ENCODE measurements around the gene BCAR3.

BCAR3 gene

GRCh38 chr1:93710499-93711453 is 29.1 kb upstream of the BCAR3 start:
- Histone ChIP-seq H2BK12ac (ENCODE audit: low read length) (no peak overlapping the region), H3K36me3 (replicated peaks in 1 of 2; ENCODE audit: control insufficient read depth in 2 of 2, insufficient read depth in 2 of 2, low read length in 2 of 2) (no peaks in the 10 kb centered on the region), H3K4me3 (ENCODE audit: low read length in 2 of 2) (no peak overlapping the region), H3K14ac (ENCODE audit: low read length) (no peak overlapping the region), H4K91ac (ENCODE audit: low read depth, low read length, poor library complexity) (no peak overlapping the region), H3K9me3 (replicated peaks in 1 of 2; ENCODE audit: control insufficient read depth in 2 of 2, insufficient read depth in 1 of 2, low read depth in 1 of 2, low read length in 2 of 2) (no peaks in the 10 kb centered on the region), H3K4me1 (ENCODE audit: control insufficient read depth in 2 of 2, insufficient read depth in 1 of 2, low read depth in 1 of 2, low read length in 2 of 2) (peaks cover 15 to 16% of the 10 kb centered on the region in 2 donors), H4K8ac (ENCODE audit: low read depth, low read length) (no peak overlapping the region), H2AFZ (ENCODE audit: low read length) (no peak overlapping the region), H3K79me1 (ENCODE audit: low read depth, low read length) (no peaks in the 10 kb centered on the region), H3K9ac (ENCODE audit: low read depth, low read length, poor library complexity) (no peak overlapping the region), H3K4me2 (ENCODE audit: insufficient read depth, low read length, poor library complexity, severe bottlenecking) (no peak overlapping the region), H3K4ac (ENCODE audit: low read length) (no peak overlapping the region), H3K23ac (ENCODE audit: low read depth, low read length, poor library complexity) (no peak overlapping the region), H2BK15ac (ENCODE audit: low read length) (peak overlapping the region; percentile 28), H3K27me3 (ENCODE audit: control insufficient read depth in 3 of 3, insufficient read depth in 3 of 3, low read depth in 1 of 3, low read length in 3 of 3) (peaks cover 0 to under 1% (median 0%) of the 10 kb centered on the region in 3 experiments), H3K18ac (ENCODE audit: low read length) (no peak overlapping the region), H2BK120ac (ENCODE audit: low read depth, low read length) (no peak overlapping the region), H2BK5ac (ENCODE audit: low read length) (no peak overlapping the region), H2AK5ac (ENCODE audit: low read depth, low read length) (peak overlapping the region; percentile 81), H3K27ac (replicated peaks; ENCODE audit: low read length) (no peak overlapping the region)
- WGBS, 2 donors (ENCODE audit: extremely low coverage in 2 of 2, insufficient read length in 2 of 2, insufficient replicate concordance in 1 of 2), result no CpG with 5 or more reads among the region's 10 CpGs
- DNase-seq (ENCODE audit: low spot score), result no peak

- H3K4me2 ChIP-seq (ENCODE audit: insufficient read depth, low read length, poor library complexity, severe bottlenecking), result no peak overlapping the region
- DNase-seq (ENCODE audit: low spot score), result no peak
- H2BK120ac ChIP-seq (ENCODE audit: low read depth, low read length), result no peak overlapping the region
- no peak overlapping the region for H2BK5ac ChIP-seq (ENCODE audit: low read length)
- no peaks in the 10 kb centered on the region for H3K9me3 ChIP-seq (replicated peaks in 1 of 2; ENCODE audit: control insufficient read depth in 2 of 2, insufficient read depth in 1 of 2, low read depth in 1 of 2, low read length in 2 of 2)
- no peak overlapping the region for H4K8ac ChIP-seq (ENCODE audit: low read depth, low read length)
- no peak overlapping the region for H3K4ac ChIP-seq (ENCODE audit: low read length)
- H3K36me3 ChIP-seq (replicated peaks in 1 of 2; ENCODE audit: control insufficient read depth in 2 of 2, insufficient read depth in 2 of 2, low read length in 2 of 2), result no peaks in the 10 kb centered on the region
- no peak overlapping the region for H2BK12ac ChIP-seq (ENCODE audit: low read length)
- no peaks in the 10 kb centered on the region for H3K79me1 ChIP-seq (ENCODE audit: low read depth, low read length)
- H3K14ac ChIP-seq (ENCODE audit: low read length), result no peak overlapping the region
- H3K4me3 ChIP-seq (ENCODE audit: low read length in 2 of 2), result no peak overlapping the region
- peak overlapping the region; percentile 25 for H3K23ac ChIP-seq (ENCODE audit: low read depth, low read length, poor library complexity)
- H3K27ac ChIP-seq (replicated peaks; ENCODE audit: low read length), result no peak overlapping the region
- H3K9ac ChIP-seq (ENCODE audit: low read depth, low read length, poor library complexity), result no peak overlapping the region
- H2AFZ ChIP-seq (ENCODE audit: low read length), result peak overlapping the region; percentile 83
- peak overlapping the region; percentile 58 for H3K18ac ChIP-seq (ENCODE audit: low read length)
- H3K27me3 ChIP-seq (ENCODE audit: control insufficient read depth in 3 of 3, insufficient read depth in 3 of 3, low read depth in 1 of 3, low read length in 3 of 3), result no peaks in the 10 kb centered on the region
- H2AK5ac ChIP-seq (ENCODE audit: low read depth, low read length), result no peak overlapping the region
- H4K91ac ChIP-seq (ENCODE audit: low read depth, low read length, poor library complexity), result no peak overlapping the region
- peaks cover 15 to 16% of the 10 kb centered on the region in 2 donors for H3K4me1 ChIP-seq (ENCODE audit: control insufficient read depth in 2 of 2, insufficient read depth in 1 of 2, low read depth in 1 of 2, low read length in 2 of 2)
- WGBS, 2 donors (ENCODE audit: extremely low coverage in 2 of 2, insufficient read length in 2 of 2, insufficient replicate concordance in 1 of 2), result no CpG with 5 or more reads among the region's 9 CpGs
- no peak overlapping the region for H2BK15ac ChIP-seq (ENCODE audit: low read length)
Measured at GRCh38 chr1:93708734-93709481, 27.3 kb upstream of the BCAR3 start.

GRCh38 chr1:93707956-93708355 is 26.3 kb upstream of the BCAR3 start:
- Histone ChIP-seq H2BK15ac (ENCODE audit: low read length) (no peak overlapping the region), H2BK12ac (ENCODE audit: low read length) (no peak overlapping the region), H3K4me3 (ENCODE audit: low read length in 2 of 2) (no peak overlapping the region), H4K8ac (ENCODE audit: low read depth, low read length) (no peak overlapping the region), H3K36me3 (replicated peaks in 1 of 2; ENCODE audit: control insufficient read depth in 2 of 2, insufficient read depth in 2 of 2, low read length in 2 of 2) (no peaks in the 10 kb centered on the region), H2AK5ac (ENCODE audit: low read depth, low read length) (no peak overlapping the region), H2BK5ac (ENCODE audit: low read length) (no peak overlapping the region), H3K4me1 (ENCODE audit: control insufficient read depth in 2 of 2, insufficient read depth in 1 of 2, low read depth in 1 of 2, low read length in 2 of 2) (peaks cover 13 to 15% of the 10 kb centered on the region in 2 donors), H3K27ac (replicated peaks; ENCODE audit: low read length) (no peak overlapping the region), H3K79me1 (ENCODE audit: low read depth, low read length) (no peaks in the 10 kb centered on the region), H2AFZ (ENCODE audit: low read length) (no peak overlapping the region), H3K9me3 (replicated peaks in 1 of 2; ENCODE audit: control insufficient read depth in 2 of 2, insufficient read depth in 1 of 2, low read depth in 1 of 2, low read length in 2 of 2) (no peaks in the 10 kb centered on the region), H3K4me2 (ENCODE audit: insufficient read depth, low read length, poor library complexity, severe bottlenecking) (no peak overlapping the region), H3K23ac (ENCODE audit: low read depth, low read length, poor library complexity) (no peak overlapping the region), H3K27me3 (ENCODE audit: control insufficient read depth in 3 of 3, insufficient read depth in 3 of 3, low read depth in 1 of 3, low read length in 3 of 3) (no peaks in the 10 kb centered on the region), H3K18ac (ENCODE audit: low read length) (no peak overlapping the region), H3K14ac (ENCODE audit: low read length) (no peak overlapping the region), H2BK120ac (ENCODE audit: low read depth, low read length) (no peak overlapping the region), H3K9ac (ENCODE audit: low read depth, low read length, poor library complexity) (no peak overlapping the region), H3K4ac (ENCODE audit: low read length) (no peak overlapping the region), H4K91ac (ENCODE audit: low read depth, low read length, poor library complexity) (no peak overlapping the region)
- no CpG with 5 or more reads among the region's 5 CpGs for WGBS, 2 donors (ENCODE audit: extremely low coverage in 2 of 2, insufficient read length in 2 of 2, insufficient replicate concordance in 1 of 2)
- no peak for DNase-seq (ENCODE audit: low spot score)
